Rectal smooth muscle tissue (tissue), 1 donor: ENCODE results near the gene MMP19.

Experiments used
- H3K27ac ChIP-seq: one replicate; pipeline ENCODE4 v1.7.0; 2013; ENCODE audit warnings: low read depth, low read length, inconsistent platforms
- H3K27me3 ChIP-seq: one replicate; pipeline ENCODE4 v1.7.0; 2013; ENCODE audit warnings: low read length; ENCODE audit not compliant: control insufficient read depth, insufficient read depth
- H3K36me3 ChIP-seq: one replicate; pipeline ENCODE4 v1.7.0; 2013; ENCODE audit warnings: low read length; ENCODE audit not compliant: control insufficient read depth, insufficient read depth
- H3K4me1 ChIP-seq: one replicate; pipeline ENCODE4 v1.7.0; 2013; ENCODE audit warnings: low read length; ENCODE audit not compliant: control insufficient read depth, insufficient read depth
- H3K4me3 ChIP-seq: one replicate; pipeline ENCODE4 v1.7.0; 2013; ENCODE audit warnings: low read length
- H3K9ac ChIP-seq: one replicate; pipeline ENCODE4 v1.7.0; 2013; ENCODE audit warnings: low read length

MMP19 gene

GRCh38 chr12:55820679-55821078, 22.1 kb downstream of the MMP19 start:
- Histone ChIP-seq H3K4me3 (no peak overlapping the region), H3K36me3 (peaks cover 7% of the 10 kb centered on the region), H3K9ac (no peak overlapping the region), H3K27ac (no peak overlapping the region), H3K4me1 (peaks cover 12% of the 10 kb centered on the region), H3K27me3 (no peaks in the 10 kb centered on the region)

GRCh38 chr12:55818886-55819285, 23.9 kb downstream of the MMP19 start:
- peak overlapping the region; percentile 88 for H3K9ac ChIP-seq
- H3K4me1 ChIP-seq, result peaks cover 12% of the 10 kb centered on the region
- peaks cover 7% of the 10 kb centered on the region for H3K36me3 ChIP-seq
- peak overlapping the region; percentile 80 for H3K4me3 ChIP-seq
- H3K27ac ChIP-seq, result no peak overlapping the region
- H3K27me3 ChIP-seq, result no peaks in the 10 kb centered on the region

GRCh38 chr12:55818140-55818728, 24.5 kb downstream of the MMP19 start:
- Histone ChIP-seq H3K27ac (peak overlapping the region; percentile 69), H3K27me3 (no peaks in the 10 kb centered on the region), H3K4me3 (peak overlapping the region; percentile 80), H3K9ac (peak overlapping the region; percentile 88), H3K36me3 (peaks cover 7% of the 10 kb centered on the region), H3K4me1 (peaks cover 12% of the 10 kb centered on the region)

- Histone ChIP-seq H3K27me3 (no peaks in the 10 kb centered on the region), H3K36me3 (peaks cover 7% of the 10 kb centered on the region), H3K9ac (peak within 1 kb of the TSS; percentile 97), H3K4me1 (peaks cover 12% of the 10 kb centered on the region), H3K4me3 (peak within 1 kb of the TSS; percentile 88), H3K27ac (peak within 1 kb of the TSS; percentile 80)
These were observed 25.2 kb downstream of the MMP19 start, which contains the start of the genes ORMDL2 and SARNP for GRCh38 chr12:55817345-55818139. Gene ORMDL2, plus strand, starts transcription at chr12:55818041. Its CDS starts 959 bp downstream, at chr12:55819000. Gene SARNP, minus strand, starts transcription at chr12:55817724. Its CDS starts 23 bp downstream, at chr12:55817701.

- Histone ChIP-seq H3K36me3 (peaks cover 7% of the 10 kb centered on the region), H3K4me1 (peaks cover 12% of the 10 kb centered on the region), H3K9ac (peak overlapping the region; percentile 97), H3K27me3 (no peaks in the 10 kb centered on the region), H3K27ac (peak overlapping the region; percentile 80), H3K4me3 (peak overlapping the region; percentile 88)
These were observed 25.8 kb downstream of the MMP19 start for GRCh38 chr12:55816881-55817344.

GRCh38 chr12:55815473-55815872, 27.3 kb downstream of the MMP19 start:
- H3K4me3 ChIP-seq, result no peak overlapping the region
- peaks cover 12% of the 10 kb centered on the region for H3K4me1 ChIP-seq
- H3K27ac ChIP-seq, result no peak overlapping the region
- no peak overlapping the region for H3K9ac ChIP-seq
- H3K36me3 ChIP-seq, result peaks cover 5% of the 10 kb centered on the region
- no peaks in the 10 kb centered on the region for H3K27me3 ChIP-seq

GRCh38 chr12:55814257-55814656, 28.5 kb downstream of the MMP19 start:
- no peak overlapping the region for H3K9ac ChIP-seq
- H3K4me1 ChIP-seq, result peaks cover 12% of the 10 kb centered on the region
- H3K36me3 ChIP-seq, result no peaks in the 10 kb centered on the region
- no peaks in the 10 kb centered on the region for H3K27me3 ChIP-seq
- no peak overlapping the region for H3K4me3 ChIP-seq
- no peak overlapping the region for H3K27ac ChIP-seq

GRCh38 chr12:55812088-55812487, 30.6 kb downstream of the MMP19 start:
- H3K27me3 ChIP-seq, result no peaks in the 10 kb centered on the region
- H3K4me3 ChIP-seq, result no peak overlapping the region
- peaks cover 6% of the 10 kb centered on the region for H3K4me1 ChIP-seq
- H3K9ac ChIP-seq, result no peak overlapping the region
- H3K36me3 ChIP-seq, result no peaks in the 10 kb centered on the region
- H3K27ac ChIP-seq, result no peak overlapping the region

GRCh38 chr12:55809274-55809673, 33.5 kb downstream of the MMP19 start:
- Histone ChIP-seq H3K27me3 (no peaks in the 10 kb centered on the region), H3K9ac (no peak overlapping the region), H3K4me1 (no peaks in the 10 kb centered on the region), H3K4me3 (no peak overlapping the region), H3K36me3 (no peaks in the 10 kb centered on the region), H3K27ac (no peak overlapping the region)

- H3K4me3 ChIP-seq, result no peak overlapping the region
- no peaks in the 10 kb centered on the region for H3K4me1 ChIP-seq
- no peak overlapping the region for H3K9ac ChIP-seq
- H3K27ac ChIP-seq, result no peak overlapping the region
- peaks cover 3% of the 10 kb centered on the region for H3K36me3 ChIP-seq
- H3K27me3 ChIP-seq, result no peaks in the 10 kb centered on the region
These were observed 35.8 kb downstream of the MMP19 start for GRCh38 chr12:55806982-55807381.

GRCh38 chr12:55797550-55797949, 45.2 kb downstream of the MMP19 start:
- Histone ChIP-seq H3K4me1 (no peaks in the 10 kb centered on the region), H3K4me3 (no peak overlapping the region), H3K9ac (no peak overlapping the region), H3K27ac (no peak overlapping the region), H3K36me3 (peaks cover 31% of the 10 kb centered on the region), H3K27me3 (no peaks in the 10 kb centered on the region)

GRCh38 chr12:55797068-55797467, 45.7 kb downstream of the MMP19 start:
- H3K4me3 ChIP-seq, result no peak overlapping the region
- no peak overlapping the region for H3K27ac ChIP-seq
- H3K4me1 ChIP-seq, result no peaks in the 10 kb centered on the region
- no peaks in the 10 kb centered on the region for H3K27me3 ChIP-seq
- H3K9ac ChIP-seq, result no peak overlapping the region
- H3K36me3 ChIP-seq, result peaks cover 31% of the 10 kb centered on the region
